ENCODE measurements around the gene CHMP4B.

CHMP4B gene

GRCh38 chr20:33859751-33860150 lies 48.6 kb downstream of the CHMP4B start:
- in situ Hi-C loops (cut with MboI; ENCODE audit: low sequenced_read_pairs), result no loop called here

- in situ Hi-C loops (cut with MboI; ENCODE audit: low sequenced_read_pairs), result no loop called here
Observed at GRCh38 chr20:33861458-33861857, 50.3 kb downstream of the CHMP4B start.

GRCh38 chr20:33862709-33863403 lies 51.7 kb downstream of the CHMP4B start:
- in situ Hi-C loops (cut with MboI; ENCODE audit: low sequenced_read_pairs), result no loop called here

GRCh38 chr20:33863440-33864323 lies 52.5 kb downstream of the CHMP4B start:
- in situ Hi-C loops (cut with MboI; ENCODE audit: low sequenced_read_pairs), result no loop called here

GRCh38 chr20:33864324-33864963 lies 53.3 kb downstream of the CHMP4B start:
- in situ Hi-C loops (cut with MboI; ENCODE audit: low sequenced_read_pairs), result no loop called here

DNA sequence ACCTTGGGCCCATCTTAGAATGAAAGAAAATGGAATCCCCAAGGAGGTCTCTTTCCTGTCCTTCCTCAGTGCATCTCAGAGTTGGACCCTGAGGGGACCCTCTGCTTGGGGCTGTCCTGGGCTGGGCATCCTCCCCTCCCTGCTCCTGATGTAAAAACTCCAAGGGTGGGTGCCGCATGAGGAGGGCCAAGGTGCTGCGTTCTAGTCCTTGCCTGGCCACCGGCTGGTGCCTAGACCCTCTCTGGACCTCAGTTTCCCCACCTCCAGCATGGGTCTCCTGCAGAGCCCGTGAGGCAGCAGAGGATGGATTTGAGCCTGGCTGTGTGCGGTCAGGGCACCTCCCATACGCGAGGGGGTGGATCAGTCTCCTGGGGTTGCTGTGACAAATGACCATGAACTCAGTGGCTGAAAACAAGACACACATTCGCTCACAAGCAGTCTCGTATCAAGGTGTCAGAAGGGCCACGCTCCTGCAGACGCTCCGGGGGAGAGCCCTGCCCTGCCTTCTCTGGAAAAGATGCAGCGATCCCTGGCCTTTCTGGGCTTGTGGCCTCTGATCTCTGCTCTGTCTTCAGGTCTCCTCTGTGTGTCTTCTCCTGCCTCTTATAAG lies 54.7 kb downstream of the CHMP4B start:
- in situ Hi-C loops (cut with MboI; ENCODE audit: low sequenced_read_pairs), result no loop called here

DNA sequence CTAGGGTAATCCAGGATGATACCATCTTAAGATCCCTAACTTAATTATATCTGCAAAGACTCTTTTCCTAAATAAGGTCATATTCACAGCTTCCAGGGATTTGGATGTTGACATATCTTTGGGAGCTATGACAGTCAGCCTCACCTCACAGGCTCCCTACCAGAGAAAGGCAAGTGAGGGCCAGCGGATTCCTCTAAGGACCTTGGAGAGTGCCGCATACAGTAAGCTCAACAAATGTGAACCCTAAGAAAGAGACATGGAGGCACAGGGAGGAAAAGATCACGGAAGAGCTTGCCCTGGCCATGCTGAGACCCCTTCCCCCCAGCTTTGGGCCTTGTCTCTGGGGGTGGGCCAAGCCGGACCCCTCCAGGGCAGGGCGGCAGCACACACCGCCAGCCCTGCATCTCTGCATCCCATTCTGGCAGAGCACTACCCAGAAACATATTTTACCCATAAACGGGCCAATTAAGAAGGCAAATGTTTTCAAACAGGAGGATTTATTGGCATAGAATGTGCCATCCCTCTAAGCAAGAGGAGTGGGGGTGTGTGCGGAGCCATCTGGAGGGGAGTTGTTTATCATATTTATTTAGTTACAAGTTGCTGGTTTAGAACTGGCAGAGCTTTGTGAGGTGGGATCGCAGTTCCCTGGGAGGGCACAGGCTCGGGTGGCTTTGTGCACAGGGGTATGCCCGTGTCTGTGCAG lies 55.4 kb downstream of the CHMP4B start:
- in situ Hi-C loops (cut with MboI; ENCODE audit: low sequenced_read_pairs), result no loop called here

DNA sequence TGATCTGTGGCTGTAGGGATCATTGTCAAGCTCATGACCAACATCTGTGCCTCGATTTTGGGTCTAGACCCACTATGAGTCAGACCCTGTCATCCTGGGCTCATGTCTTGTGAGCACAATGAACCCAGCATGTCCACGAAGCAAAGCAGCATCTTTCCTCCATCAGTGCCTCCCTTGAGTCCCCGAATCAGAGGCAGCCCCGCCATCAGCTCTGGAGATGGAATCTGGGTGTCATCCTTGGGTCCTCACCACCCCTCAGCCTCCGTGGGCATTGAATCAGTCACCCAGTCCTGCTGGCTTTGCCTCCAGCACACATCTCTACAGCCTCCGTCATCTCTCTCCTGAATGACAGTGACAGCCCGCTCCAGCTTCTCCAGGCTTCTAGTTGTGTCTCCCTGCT lies 56.9 kb downstream of the CHMP4B start:
- in situ Hi-C loops (cut with MboI; ENCODE audit: low sequenced_read_pairs), result no loop called here

GRCh38 chr20:33868595-33868994 lies 57.4 kb downstream of the CHMP4B start:
- in situ Hi-C loops (cut with MboI; ENCODE audit: low sequenced_read_pairs), result no loop called here

DNA sequence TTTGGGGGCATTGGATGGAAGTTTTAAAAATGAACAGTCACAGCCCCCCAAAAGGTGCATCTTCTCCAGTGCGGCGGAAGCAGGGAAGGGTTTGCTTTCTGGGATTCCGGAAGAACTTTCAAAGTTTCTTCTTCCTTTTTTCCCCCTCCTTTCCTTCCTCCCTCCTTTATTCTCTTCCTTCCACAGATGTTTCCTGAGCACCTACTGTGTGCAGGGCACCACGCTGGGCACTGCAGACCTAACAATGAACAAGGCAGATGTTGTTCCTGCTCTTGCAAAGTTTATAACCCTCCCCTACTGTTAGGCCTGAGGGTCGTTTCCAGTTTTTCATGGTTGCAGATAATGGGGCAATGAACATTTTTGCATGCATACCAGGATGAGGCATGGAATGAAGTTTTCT lies 58.1 kb downstream of the CHMP4B start:
- in situ Hi-C loops (cut with MboI; ENCODE audit: low sequenced_read_pairs), result no loop called here

DNA sequence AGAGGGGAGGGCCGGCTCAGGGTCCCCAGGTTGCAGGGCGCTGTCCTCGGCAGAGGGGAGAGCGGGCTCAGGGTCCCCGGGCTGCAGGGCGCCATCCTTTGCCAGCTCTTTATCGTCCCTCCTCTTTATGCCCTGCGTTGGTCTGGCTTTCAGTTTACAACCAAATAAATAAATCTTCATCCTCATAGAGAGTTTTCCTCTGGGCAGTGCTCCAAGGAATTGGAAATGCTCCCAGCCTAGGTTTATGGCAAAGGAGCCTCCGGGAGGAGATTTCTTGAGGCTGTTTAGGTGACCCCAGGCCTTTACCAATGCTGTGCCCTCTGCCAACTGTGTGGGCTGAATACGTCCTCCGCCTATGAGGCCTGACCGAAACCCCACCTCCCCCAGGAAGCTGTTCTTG lies 60.2 kb downstream of the CHMP4B start:
- in situ Hi-C loops (cut with MboI; ENCODE audit: low sequenced_read_pairs), result no loop called here

DNA sequence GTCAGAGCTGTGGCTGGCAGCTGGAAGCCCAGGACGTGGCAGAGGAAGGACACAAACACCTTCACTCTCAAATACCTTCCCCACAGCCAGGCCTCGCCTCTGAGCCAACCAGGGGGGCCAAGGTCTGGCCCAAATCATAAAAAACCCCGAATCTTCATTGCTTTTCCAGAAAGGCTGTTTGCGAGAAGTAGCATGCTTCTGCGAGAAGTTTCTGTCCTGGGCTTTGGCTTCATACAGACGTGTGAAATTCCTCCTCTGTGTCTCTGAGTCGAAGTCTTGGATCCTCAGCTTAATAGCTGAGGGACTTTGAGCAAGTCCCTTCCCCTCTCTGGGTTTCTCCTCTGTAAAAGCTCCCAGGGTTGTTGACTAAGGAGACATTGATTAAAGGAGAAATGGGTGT lies 63.0 kb downstream of the CHMP4B start:
- in situ Hi-C loops (cut with MboI; ENCODE audit: low sequenced_read_pairs), result no loop called here

GRCh38 chr20:33875055-33875454 lies 63.9 kb downstream of the CHMP4B start:
- in situ Hi-C loops (cut with MboI; ENCODE audit: low sequenced_read_pairs), result no loop called here

DNA sequence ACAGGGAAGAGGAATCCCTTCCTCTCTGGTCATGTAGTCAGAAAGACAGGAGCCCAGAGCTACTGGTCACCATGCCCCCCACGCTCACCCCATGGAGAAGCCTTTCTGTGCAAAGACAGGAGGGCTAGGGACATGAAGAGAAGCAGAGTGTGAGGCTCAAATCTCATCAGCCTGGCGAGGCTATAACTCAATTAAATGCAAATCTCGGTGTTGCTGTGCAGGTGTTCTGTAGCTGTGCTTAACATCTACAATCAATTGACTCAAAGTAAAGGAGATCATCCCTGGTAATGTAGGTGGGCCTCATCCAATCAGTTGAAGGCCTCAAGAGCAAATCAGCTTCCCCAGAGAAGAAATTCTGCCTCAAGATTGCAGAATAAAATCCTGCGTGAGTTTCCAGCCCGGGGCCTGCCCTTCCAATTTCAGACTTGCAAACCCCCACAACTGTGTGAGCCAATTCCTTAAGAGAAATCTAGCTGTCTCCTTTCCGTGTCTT lies 64.4 kb downstream of the CHMP4B start:
- in situ Hi-C loops (cut with MboI; ENCODE audit: low sequenced_read_pairs), result no loop called here

DNA sequence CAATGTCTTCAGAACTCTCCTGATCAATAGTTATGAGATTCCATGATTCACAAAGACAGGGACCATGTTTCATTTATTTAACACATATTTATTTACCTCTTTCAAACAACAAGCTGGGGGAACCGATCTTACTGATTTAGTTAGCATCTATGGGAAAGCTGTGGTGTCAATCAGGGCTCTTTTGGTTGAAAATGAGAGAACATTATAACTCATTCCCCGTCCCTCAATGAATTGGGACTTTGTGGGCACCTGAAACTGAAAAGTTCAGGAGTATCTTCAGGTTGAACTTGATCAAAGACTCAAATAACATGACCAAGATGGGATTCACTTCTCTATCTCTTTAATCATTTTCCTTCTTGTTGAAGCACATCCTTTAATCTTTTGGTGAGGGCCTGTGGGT lies 67.4 kb downstream of the CHMP4B start:
- in situ Hi-C loops (cut with MboI; ENCODE audit: low sequenced_read_pairs), result no loop called here

GRCh38 chr20:33880396-33880795 lies 69.2 kb downstream of the CHMP4B start:
- in situ Hi-C loops (cut with MboI; ENCODE audit: low sequenced_read_pairs), result no loop called here

- in situ Hi-C loops (cut with MboI; ENCODE audit: low sequenced_read_pairs), result no loop called here
Observed at GRCh38 chr20:33881989-33882388, 70.8 kb downstream of the CHMP4B start.

DNA sequence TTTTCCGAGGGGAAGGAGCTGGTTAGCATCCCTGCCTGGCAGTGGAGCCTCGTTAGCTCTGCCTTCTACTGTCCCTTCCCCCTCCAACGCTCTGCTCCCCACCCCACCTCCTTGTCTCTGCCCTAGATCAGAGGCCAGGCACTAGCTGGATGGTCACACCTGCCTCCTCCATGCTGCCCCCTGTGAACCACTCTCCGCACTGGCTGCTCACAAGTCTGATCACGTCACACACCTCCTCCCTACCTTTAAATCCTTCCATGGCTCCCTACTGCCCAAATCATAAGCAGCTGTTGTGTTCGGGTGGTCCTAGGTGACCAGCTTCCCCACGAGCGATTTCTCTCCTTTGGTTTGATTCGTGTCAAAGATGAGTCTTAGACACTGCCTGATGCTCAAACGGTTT lies 71.3 kb downstream of the CHMP4B start:
- in situ Hi-C loops (cut with MboI; ENCODE audit: low sequenced_read_pairs), result no loop called here

DNA sequence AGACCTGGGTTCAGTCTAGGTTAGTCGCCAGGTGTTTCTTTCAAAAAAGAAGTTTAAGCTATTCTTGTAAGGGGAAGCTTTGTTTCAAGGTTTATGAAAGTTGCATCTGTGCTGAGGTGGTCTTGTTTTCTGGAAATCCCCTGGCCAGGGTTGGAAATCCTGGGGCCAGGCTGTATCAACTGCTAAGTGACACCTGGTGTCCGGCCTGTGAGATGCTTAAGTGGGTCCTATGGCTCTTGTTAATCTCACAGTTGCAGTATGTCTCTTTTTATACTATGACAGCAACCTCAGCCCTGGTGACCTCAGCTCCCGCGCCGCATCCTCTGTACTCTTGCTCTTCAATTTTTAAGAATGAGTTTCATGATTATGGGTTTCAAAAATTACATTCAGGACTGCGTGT lies 72.0 kb downstream of the CHMP4B start:
- in situ Hi-C loops (cut with MboI; ENCODE audit: low sequenced_read_pairs), result no loop called here

- in situ Hi-C loops (cut with MboI; ENCODE audit: low sequenced_read_pairs), result no loop called here
Observed at GRCh38 chr20:33884633-33885032, 73.5 kb downstream of the CHMP4B start.

DNA sequence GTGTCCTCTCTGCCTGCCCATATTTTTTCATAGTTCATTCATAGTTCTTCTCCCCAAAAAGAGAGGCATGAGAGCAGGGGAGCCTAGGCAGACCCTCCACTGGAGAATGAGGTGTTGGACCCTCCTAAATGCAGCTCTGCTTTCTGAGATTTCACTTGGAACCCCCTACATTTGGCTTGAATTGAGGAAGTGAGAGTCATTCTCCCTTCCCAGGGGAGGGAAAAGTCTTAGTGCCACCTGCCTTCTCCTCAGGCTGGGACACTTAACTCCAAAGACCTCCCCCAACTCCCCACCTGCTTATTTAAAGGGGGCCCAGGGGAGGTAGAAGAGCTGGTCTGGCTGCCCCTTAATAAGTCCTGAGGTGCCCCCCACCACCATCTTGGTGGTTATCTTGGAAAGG lies 78.2 kb downstream of the CHMP4B start:
- in situ Hi-C loops (cut with MboI; ENCODE audit: low sequenced_read_pairs), result no loop called here

All from hTERT RPE-1 (cell line).